HepG2 (cell line): ENCODE measurements around the gene AKAP8L. TPM values are rescaled to one million over a fixed set of nuclear protein-coding genes. Genes with fewer than 3 reads are reported as not detected.

ENCODE experiments used
- ATAC-seq: fragments of 200-7000 bp; cut with Tn5 transposase; 3 replicates; pipeline ENCODE4 v1.9.1; 2020; ENCODE audit warnings: mild to moderate bottlenecking, moderate library complexity
- BruUV-seq: library from RNA; stranded (reverse); fragments of 400-500 nt; replicated peaks from 2 replicates; lab custom pipeline; 2021; lab: Mats Ljungman, UMichigan
- CTCF ChIA-PET: fragments of 300-600 bp; formaldehyde crosslinking; extraction: SDS; loops from one replicate; lab custom pipeline; 2021; ENCODE audit warnings: low total read pairs, inconsistent platforms, low intra/inter-chr PET ratio; lab: Yijun Ruan, JAX
- POLR2A ChIA-PET: fragments of 350-600 bp; sonication (Branson Sonifier 250); formaldehyde crosslinking; loops from one replicate; lab custom pipeline; 2020; ENCODE audit warnings: antibody characterized with exemption, inconsistent platforms; lab: Yijun Ruan, JAX
- DNase-seq: peaks from one replicate; pipeline ENCODE4 v3.0.0-alpha.2; 2015; ENCODE audit warnings: low spot score
- FAIRE-seq: peaks from 3 replicates; lab custom pipeline; 2011; peaks lifted over from hg19 to GRCh38; lab: Jason Lieb, UNC
- H2AFZ ChIP-seq: one replicate; pipeline ENCODE4 v1.6.1; 2011; ENCODE audit warnings: low read length, inconsistent platforms
- H3K27ac ChIP-seq: fragments of 300-600 bp; 3 replicates; pipeline ENCODE4 v1.8.0; 2011; ENCODE audit warnings: mixed run types, mild to moderate bottlenecking, mixed read lengths, low read length, inconsistent platforms; ENCODE audit not compliant: insufficient read depth; ENCODE audit errors: extremely low read length
- H3K27me3 ChIP-seq, 2 experiments: fragments of 200-600 bp in 1 of 2; 2 replicates in 1 of 2; 3 replicates in 1 of 2; pipeline versions ENCODE4 v1.6.0 to v1.8.0; 2011; ENCODE audit warnings: low read length in 2 of 2, mild to moderate bottlenecking in 2 of 2, moderate library complexity in 2 of 2, inconsistent platforms in 1 of 2; ENCODE audit not compliant: insufficient read depth in 2 of 2, control insufficient read depth in 1 of 2
- H3K36me3 ChIP-seq, 2 experiments: fragments of 200-600 bp in 1 of 2; replicated peaks in 1 of 2; 2 replicates in 1 of 2; 3 replicates in 1 of 2; pipeline versions ENCODE4 v1.5.1 to v1.8.0; 2011; ENCODE audit warnings: low read length in 2 of 2, inconsistent platforms in 1 of 2; ENCODE audit not compliant: insufficient read depth in 2 of 2, control insufficient read depth in 1 of 2
- H3K4me1 ChIP-seq: 2 replicates; pipeline ENCODE4 v1.5.1; 2012; ENCODE audit warnings: low read length, inconsistent platforms; ENCODE audit not compliant: insufficient read depth
- H3K4me2 ChIP-seq: 2 replicates; pipeline ENCODE4 v1.6.0; 2011; ENCODE audit warnings: low read depth, low read length, inconsistent platforms
- H3K4me3 ChIP-seq, 3 experiments: fragments of 200-600 bp in 1 of 3; sonication (generic), shearing (Covaris generic) in 1 of 3; replicated peaks in 1 of 3; 2 replicates each; pipeline ENCODE4 v1.5.1; 2011 to 2016; ENCODE audit warnings: low read length in 3 of 3, inconsistent platforms in 2 of 3, low read depth in 2 of 3, mild to moderate bottlenecking in 2 of 3, control low read depth in 1 of 3, mixed read lengths in 1 of 3; ENCODE audit not compliant: insufficient read depth in 1 of 3
- H3K79me2 ChIP-seq: one replicate; pipeline ENCODE4 v1.6.1; 2011; ENCODE audit warnings: low read length, inconsistent platforms; ENCODE audit not compliant: insufficient read depth
- H3K9ac ChIP-seq: 2 replicates; pipeline ENCODE4 v1.6.0; 2011; ENCODE audit warnings: mild to moderate bottlenecking, low read depth, low read length, inconsistent platforms; ENCODE audit not compliant: insufficient read depth
- H3K9me3 ChIP-seq: 2 replicates; pipeline ENCODE4 v1.5.1; 2012; ENCODE audit warnings: mild to moderate bottlenecking, low read length
- H4K20me1 ChIP-seq: 2 replicates; pipeline ENCODE4 v1.6.0; 2011; ENCODE audit warnings: inconsistent platforms, mild to moderate bottlenecking, low read length, moderate library complexity; ENCODE audit not compliant: insufficient read depth
- ATF7 ChIP-seq, 2 experiments: fragments of 450-650 bp in 1 of 2; sonication (generic) in 1 of 2; formaldehyde crosslinking in 1 of 2; IDR thresholded peaks; 2 replicates each; pipeline versions ENCODE4 v1.4.0 to v1.6.1; 2016 to 2020; ENCODE audit warnings: antibody characterized with exemption in 1 of 2, mild to moderate bottlenecking in 1 of 2, missing genetic modification reagents in 1 of 2
- ELF3 ChIP-seq: IDR thresholded peaks from 2 replicates; pipeline ENCODE4 v1.6.1; 2016; ENCODE audit warnings: missing genetic modification reagents, missing compliant biosample characterization
- FOXC1 ChIP-seq: sonication (generic); formaldehyde crosslinking; IDR thresholded peaks from 2 replicates; pipeline ENCODE4 v1.8.0; 2022; ENCODE audit warnings: mild to moderate bottlenecking, missing genetic modification reagents, borderline replicate concordance
- GRHL1 ChIP-seq: sonication (generic); formaldehyde crosslinking; conservative IDR thresholded peaks from 2 replicates; pipeline ENCODE4 v1.8.0; 2022; ENCODE audit warnings: missing genetic modification reagents
- HMGA1 ChIP-seq: sonication (generic); formaldehyde crosslinking; conservative IDR thresholded peaks from 2 replicates; pipeline ENCODE4 v1.4.0; 2020; ENCODE audit warnings: missing genetic modification reagents
- MED8 ChIP-seq: sonication (generic); formaldehyde crosslinking; IDR thresholded peaks from 2 replicates; pipeline ENCODE4 v1.8.1; 2023; ENCODE audit warnings: mild to moderate bottlenecking, missing genetic modification reagents; ENCODE audit not compliant: insufficient replicate concordance
- MIER2 ChIP-seq: IDR thresholded peaks from 2 replicates; pipeline ENCODE4 v1.6.1; 2016; ENCODE audit warnings: missing biosample characterization, missing genetic modification reagents
- PHF5A ChIP-seq: IDR thresholded peaks from one replicate; pipeline ENCODE4 v1.6.1; 2018; ENCODE audit warnings: low read depth, missing genetic modification reagents; ENCODE audit not compliant: unreplicated experiment
- RFXAP ChIP-seq: sonication (generic); formaldehyde crosslinking; IDR thresholded peaks from 2 replicates; pipeline ENCODE4 v1.4.0; 2020; ENCODE audit warnings: missing genetic modification reagents, borderline replicate concordance
- SUZ12 ChIP-seq: fragments of 150-350 bp; IDR thresholded peaks from 2 replicates; pipeline ENCODE4 v1.6.1; 2014; ENCODE audit warnings: low read depth, low read length
- ZBTB39 ChIP-seq: sonication (generic); formaldehyde crosslinking; IDR thresholded peaks from 2 replicates; pipeline ENCODE4 v1.5.0; 2020; ENCODE audit warnings: missing genetic modification reagents
- ZNF225 ChIP-seq: sonication (generic); formaldehyde crosslinking; IDR thresholded peaks from 2 replicates; pipeline ENCODE4 v1.4.0; 2020; ENCODE audit warnings: mild to moderate bottlenecking, missing genetic modification reagents
- ZNF235 ChIP-seq: sonication (generic); formaldehyde crosslinking; IDR thresholded peaks from 2 replicates; pipeline ENCODE4 v1.8.1; 2023; ENCODE audit warnings: mild to moderate bottlenecking, missing genetic modification reagents, borderline replicate concordance
- ZNF280B ChIP-seq: sonication (generic); formaldehyde crosslinking; IDR thresholded peaks from 2 replicates; pipeline ENCODE4 v1.5.0; 2020; ENCODE audit warnings: missing genetic modification reagents, mild to moderate bottlenecking, borderline replicate concordance
- ZNF343 ChIP-seq: sonication (generic); formaldehyde crosslinking; IDR thresholded peaks from 2 replicates; pipeline ENCODE4 v1.4.0; 2020; ENCODE audit warnings: mild to moderate bottlenecking, missing genetic modification reagents
- ZNF350 ChIP-seq: sonication (generic); formaldehyde crosslinking; IDR thresholded peaks from 2 replicates; pipeline ENCODE4 v1.4.0; 2020; ENCODE audit warnings: mild to moderate bottlenecking, low read depth, missing genetic modification reagents, borderline replicate concordance
- ZNF572 ChIP-seq: sonication (generic); formaldehyde crosslinking; IDR thresholded peaks from 2 replicates; pipeline ENCODE4 v1.5.1; 2020; ENCODE audit warnings: mild to moderate bottlenecking, missing genetic modification reagents
- ZNF724P ChIP-seq: sonication (generic); formaldehyde crosslinking; IDR thresholded peaks from 2 replicates; pipeline ENCODE4 v1.8.0; 2022; ENCODE audit warnings: missing genetic modification reagents, borderline replicate concordance
- ZZZ3 ChIP-seq: sonication (generic); formaldehyde crosslinking; IDR thresholded peaks from 2 replicates; pipeline ENCODE4 v1.4.0; 2020; ENCODE audit warnings: missing genetic modification reagents, mild to moderate bottlenecking, borderline replicate concordance
- WGBS: methylation state at CpG from one replicate; pipeline ENCODE4 v1.1.6; 2017; ENCODE audit warnings: low lambda C conversion rate; 5-methylcytosine and 5-hydroxymethylcytosine counted together
- in situ Hi-C: cut with HindIII; loops from 2 replicates; pipeline ENCODE4 v1.10.0; 2017; ENCODE audit warnings: low pct_unique_long_range_greater_than_20kb; ENCODE audit not compliant: extremely low pct_ligation_motif_present
- intact Hi-C: fragments of 100-400 bp; cut with micrococcal nuclease; formaldehyde crosslinking; loops from one replicate; pipeline ENCODE4 v1.10.0; 2022; ENCODE audit not compliant: unreplicated experiment
- polyA plus RNA-seq, 8 experiments: library from polyadenylated mRNA; depleted of rRNA in 3 of 8; stranded (reverse) in 7 of 8; unstranded in 1 of 8; fragments of >200 nt; fragmentation: Illumina TruSeq in 4 of 8; extraction: Trizol in 4 of 8; gene quantifications; 2 replicates each; pipeline versions ENCODE4 v1.2.1 to v1.2.3, GENCODE V29; 2011 to 2016; ENCODE audit warnings: low read depth in 4 of 8, missing spikeins in 1 of 8, mixed read lengths in 1 of 8; ENCODE audit not compliant: insufficient read depth in 1 of 8
- total RNA-seq, 5 experiments: library from RNA; depleted of rRNA; stranded (reverse); fragments of >200 nt; fragmentation: Illumina TruSeq; extraction: Trizol; gene quantifications; 2 replicates each; pipeline ENCODE4 v1.2.3, GENCODE V29; 2016; ENCODE audit warnings: low read depth in 1 of 5

AKAP8L gene
- total and polyA plus RNA-seq, 2 of the 13 experiments (the other 11 are each of a cell fraction or from before 2014, with no cell fraction given), result 48.2 to 49.6 TPM

GRCh38 chr19:15372470-15372869 lies 46.3 kb downstream of the AKAP8L start:
- Histone ChIP-seq H3K4me2 (no peak overlapping the region), H3K4me1 (peaks cover 18% of the 10 kb centered on the region), H3K79me2 (peaks cover 42% of the 10 kb centered on the region), H4K20me1 (peaks cover 24% of the 10 kb centered on the region), H2AFZ (no peak overlapping the region), H3K27me3 (no peaks in the 10 kb centered on the region), H3K9ac (no peak overlapping the region), H3K36me3 (peaks cover 33 to 74% of the 10 kb centered on the region in 2 experiments), H3K4me3 (no peak overlapping the region), H3K27ac (no peak overlapping the region), H3K9me3 (no peaks in the 10 kb centered on the region)
- intact Hi-C loops, result loop anchor here (10.0 kb wide), 1 partner anchor 88 kb away; no protein-coding TSS in a partner anchor
- WGBS, result 96% methylated on average over 14 of the region's 14 CpGs
- ChIA-PET POLR2A (no interaction called here), CTCF (no interaction called here)
- BruUV-seq, result no TSS peak
- DNase-seq, result no peak
- in situ Hi-C loops, result no loop called here
- no peak for FAIRE-seq
- TF ChIP-seq ZNF343 (no peak), ZNF572 (no peak), MIER2 (CRISPR knock-in tag) (no peak), ZNF280B (no peak), RFXAP (CRISPR knock-in tag) (no peak), FOXC1 (CRISPR knock-in tag) (no peak), MED8 (CRISPR knock-in tag) (no peak), ZBTB39 (no peak), ZNF225 (no peak), ELF3 (CRISPR knock-in tag) (no peak), SUZ12 (no peak), GRHL1 (no peak), ZNF235 (CRISPR knock-in tag) (no peak), HMGA1 (CRISPR knock-in tag) (no peak), PHF5A (CRISPR knock-in tag) (no peak), ZNF350 (CRISPR knock-in tag) (no peak), ZNF724P (no peak), ATF7 (IDR thresholded peaks at IDR 0.05) (no peak), ATF7 (CRISPR knock-in tag; IDR thresholded peaks at IDR 0.05) (no peak), ZZZ3 (CRISPR knock-in tag) (no peak)
- ATAC-seq, result no peak
